Measurements from ENCODE around the gene F11.

The F11 gene

DNA sequence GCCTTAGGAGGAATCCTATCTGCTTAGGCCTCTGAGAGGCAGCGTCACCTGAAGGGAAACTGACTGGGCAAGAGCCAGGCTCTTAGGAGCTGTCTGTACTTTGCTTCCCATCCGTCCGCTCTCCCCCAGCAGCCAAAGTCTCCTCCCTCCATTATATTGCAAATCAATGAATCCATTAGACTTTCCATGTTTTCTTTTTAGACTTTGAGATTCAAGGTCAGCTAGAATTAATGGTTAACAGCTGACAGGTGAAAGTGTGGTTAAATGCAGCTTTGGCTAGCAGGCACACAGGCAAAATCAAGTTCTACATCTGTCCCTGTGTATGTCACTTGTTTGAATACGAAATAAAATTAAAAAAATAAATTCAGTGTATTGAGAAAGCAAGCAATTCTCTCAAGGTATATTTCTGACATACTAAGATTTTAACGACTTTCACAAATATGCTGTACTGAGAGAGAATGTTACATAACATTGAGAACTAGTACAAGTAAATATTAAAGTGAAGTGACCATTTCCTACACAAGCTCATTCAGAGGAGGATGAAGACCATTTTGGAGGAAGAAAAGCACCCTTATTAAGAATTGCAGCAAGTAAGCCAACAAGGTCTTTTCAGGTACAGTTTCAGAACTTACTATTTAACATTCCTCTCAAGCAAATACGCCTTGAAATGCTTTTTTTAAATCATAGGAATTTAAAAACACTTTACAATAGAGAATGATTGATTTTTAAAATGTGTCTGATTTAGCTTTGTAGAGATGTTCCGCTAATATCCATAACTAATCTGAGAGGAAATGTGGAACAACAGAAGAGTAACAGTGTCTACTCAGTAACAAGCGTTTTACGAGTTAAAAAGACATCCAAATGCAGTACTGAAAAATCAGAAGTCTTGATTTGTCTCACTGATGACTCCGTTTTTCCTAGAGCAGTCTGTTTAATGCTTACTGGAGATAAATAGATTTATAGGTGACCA lies at the start of gene F11:
TSS of gene F11 (plus strand) at position 507 of the 970 bp plus-strand sequence. CDS start 948 bp downstream, outside the sequence.
- H3K4me1 ChIP-seq (ENCODE audit: insufficient read depth, low read length): no peaks in the 10 kb centered on the region
- no peaks in the 10 kb centered on the region for H3K27me3 ChIP-seq (ENCODE audit: control insufficient read depth in 1 of 2, insufficient read depth in 2 of 2, low read length in 2 of 2)
- H3K27ac ChIP-seq (ENCODE audit: low read depth, low read length): no peak within 1 kb of the TSS
- H3K4me3 ChIP-seq (ENCODE audit: low read depth in 1 of 2, low read length in 2 of 2): no peak within 1 kb of the TSS
- no peaks in the 10 kb centered on the region for H3K36me3 ChIP-seq (ENCODE audit: insufficient read depth, low read length)
- no peaks in the 10 kb centered on the region for H3K9me3 ChIP-seq (ENCODE audit: low read length)
- no peak within 1 kb of the TSS for H3K9ac ChIP-seq (ENCODE audit: low read length)

DNA sequence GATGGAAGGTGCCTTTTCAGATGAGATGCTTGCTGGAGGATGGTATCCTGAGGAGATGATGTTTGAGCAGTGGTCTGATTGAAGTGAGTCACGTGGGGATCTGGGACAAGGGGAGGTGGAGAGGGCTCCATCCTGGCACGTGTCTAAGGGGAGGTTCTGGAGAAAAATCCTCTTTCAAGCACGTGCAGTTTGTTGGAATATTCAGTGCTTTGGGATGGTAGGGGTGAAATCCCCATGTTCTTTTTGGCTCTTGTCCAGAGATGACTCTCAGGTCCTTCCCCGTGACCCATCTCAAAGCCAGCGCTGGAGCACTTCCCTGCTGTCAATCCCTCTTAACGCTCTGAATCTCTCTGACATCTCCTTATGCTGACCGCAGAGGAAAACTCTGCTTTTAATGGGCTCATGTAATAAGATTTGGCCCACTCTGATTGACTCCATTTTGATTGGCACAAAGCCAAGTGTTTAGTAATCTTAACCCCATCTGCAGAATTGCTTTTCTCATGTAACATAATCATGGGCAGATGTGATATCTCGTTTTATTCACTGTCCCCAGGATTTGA lies 49.4 kb upstream of the F11 start:
- no peaks in the 10 kb centered on the region for H3K9me3 ChIP-seq (ENCODE audit: low read length)
- no peak overlapping the region for H3K9ac ChIP-seq (ENCODE audit: low read length)
- H3K36me3 ChIP-seq (ENCODE audit: insufficient read depth, low read length): no peaks in the 10 kb centered on the region
- H3K4me3 ChIP-seq (ENCODE audit: low read depth in 1 of 2, low read length in 2 of 2): no peak overlapping the region
- no peaks in the 10 kb centered on the region for H3K27me3 ChIP-seq (ENCODE audit: control insufficient read depth in 1 of 2, insufficient read depth in 2 of 2, low read length in 2 of 2)
- no peak overlapping the region for H3K27ac ChIP-seq (ENCODE audit: low read depth, low read length)
- no peaks in the 10 kb centered on the region for H3K4me1 ChIP-seq (ENCODE audit: insufficient read depth, low read length)

DNA sequence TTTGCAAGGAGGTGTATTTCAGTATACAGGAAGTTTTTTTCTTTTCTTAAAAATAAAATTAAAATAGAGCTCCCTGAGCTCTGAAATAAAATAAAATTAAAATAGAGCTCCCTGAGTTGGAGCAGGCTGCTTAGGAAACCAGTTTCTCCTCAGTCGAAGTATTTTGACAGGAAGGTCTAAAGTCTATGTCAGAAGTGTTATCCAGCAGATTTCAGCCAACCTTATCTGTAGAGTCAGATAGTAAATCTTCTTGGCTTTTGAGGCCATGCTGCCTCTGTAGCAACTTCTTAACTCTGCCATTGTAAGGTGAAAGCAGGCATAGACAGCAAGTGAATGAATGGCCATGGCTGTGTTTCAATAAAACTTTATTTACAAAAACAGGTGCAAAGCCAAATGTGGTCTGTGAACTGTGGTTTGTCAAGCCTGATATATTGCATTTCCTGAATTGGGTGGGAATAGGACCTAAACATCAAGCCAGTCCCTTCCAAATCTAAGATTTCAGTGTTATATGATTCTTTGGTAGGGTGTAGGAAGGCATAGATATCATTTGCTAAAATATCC lies 48.2 kb upstream of the F11 start:
- no peaks in the 10 kb centered on the region for H3K9me3 ChIP-seq (ENCODE audit: low read length)

DNA sequence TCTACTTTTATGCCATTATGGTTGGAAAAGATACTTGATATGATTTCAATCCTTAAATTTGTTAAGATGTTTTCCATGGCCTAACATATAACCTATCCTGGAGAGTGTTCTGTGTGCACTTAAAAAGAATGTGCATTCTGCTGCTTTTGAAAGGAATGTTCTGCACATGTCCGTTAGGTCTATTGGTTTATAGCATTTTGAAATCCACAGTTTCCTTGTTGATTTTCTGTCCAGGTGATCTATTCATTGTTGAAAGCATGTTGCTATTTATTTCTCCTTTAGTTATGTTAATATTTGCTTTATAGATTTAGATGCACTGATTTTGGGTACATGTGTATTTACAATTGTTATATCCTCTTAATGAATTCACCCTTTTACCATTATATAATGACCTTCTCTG lies 44.4 kb upstream of the F11 start:
- Histone ChIP-seq H3K4me1 (ENCODE audit: insufficient read depth, low read length) (no peaks in the 10 kb centered on the region), H3K27ac (ENCODE audit: low read depth, low read length) (no peak overlapping the region), H3K9me3 (ENCODE audit: low read length) (no peaks in the 10 kb centered on the region)

More for the DNA sequence above, 48.2 kb upstream of the F11 start:
- H3K27ac ChIP-seq (ENCODE audit: low read depth, low read length): no peak overlapping the region
- no peaks in the 10 kb centered on the region for H3K36me3 ChIP-seq (ENCODE audit: insufficient read depth, low read length)
- no peak overlapping the region for H3K9ac ChIP-seq (ENCODE audit: low read length)
- no peak overlapping the region for H3K4me3 ChIP-seq (ENCODE audit: low read depth in 1 of 2, low read length in 2 of 2)
- H3K4me1 ChIP-seq (ENCODE audit: insufficient read depth, low read length): no peaks in the 10 kb centered on the region
- no peaks in the 10 kb centered on the region for H3K27me3 ChIP-seq (ENCODE audit: control insufficient read depth in 1 of 2, insufficient read depth in 2 of 2, low read length in 2 of 2)

DNA sequence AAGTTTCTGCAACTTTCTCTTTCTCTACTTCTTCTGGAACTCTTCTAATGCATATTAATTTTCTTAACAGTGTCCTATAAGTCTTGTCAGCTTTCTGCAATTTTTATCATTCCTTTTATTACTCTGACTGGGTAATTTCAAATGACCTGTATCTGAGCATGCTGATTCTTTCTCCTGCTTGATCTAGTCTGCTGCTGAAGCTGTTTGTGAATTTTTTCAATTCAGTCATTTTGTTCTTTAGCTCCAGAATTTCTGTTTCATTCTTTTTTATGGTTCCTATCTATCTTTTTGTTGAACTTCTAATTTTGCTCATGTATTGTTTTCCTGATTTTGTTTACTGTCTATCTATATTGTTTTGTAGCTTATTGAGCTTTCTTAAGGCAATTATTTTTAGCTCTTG lies 40.1 kb upstream of the F11 start:
- Histone ChIP-seq H3K9me3 (ENCODE audit: low read length) (no peaks in the 10 kb centered on the region), H3K27ac (ENCODE audit: low read depth, low read length) (no peak overlapping the region), H3K4me3 (ENCODE audit: low read depth in 1 of 2, low read length in 2 of 2) (no peak overlapping the region), H3K27me3 (ENCODE audit: control insufficient read depth in 1 of 2, insufficient read depth in 2 of 2, low read length in 2 of 2) (no peaks in the 10 kb centered on the region), H3K9ac (ENCODE audit: low read length) (no peak overlapping the region), H3K4me1 (ENCODE audit: insufficient read depth, low read length) (peaks cover 6% of the 10 kb centered on the region), H3K36me3 (ENCODE audit: insufficient read depth, low read length) (no peaks in the 10 kb centered on the region)

More for the DNA sequence above, 44.4 kb upstream of the F11 start:
- H3K27me3 ChIP-seq (ENCODE audit: control insufficient read depth in 1 of 2, insufficient read depth in 2 of 2, low read length in 2 of 2): no peaks in the 10 kb centered on the region
- no peak overlapping the region for H3K4me3 ChIP-seq (ENCODE audit: low read depth in 1 of 2, low read length in 2 of 2)
- no peaks in the 10 kb centered on the region for H3K36me3 ChIP-seq (ENCODE audit: insufficient read depth, low read length)
- no peak overlapping the region for H3K9ac ChIP-seq (ENCODE audit: low read length)

- no peak overlapping the region for H3K27ac ChIP-seq (ENCODE audit: low read depth, low read length)
Observed at GRCh38 chr4:186226521-186227189, 39.3 kb upstream of the F11 start.

GRCh38 chr4:186227221-186227620 lies 38.8 kb upstream of the F11 start, which contains the start of gene KLKB1:
KLKB1 (plus strand) TSS chr4:186227507; CDS start chr4:186228196, 689 bp downstream.
- Histone ChIP-seq H3K9ac (ENCODE audit: low read length) (peak within 1 kb of the TSS; percentile 5), H3K4me1 (ENCODE audit: insufficient read depth, low read length) (peaks cover 6% of the 10 kb centered on the region), H3K27me3 (ENCODE audit: control insufficient read depth in 1 of 2, insufficient read depth in 2 of 2, low read length in 2 of 2) (no peaks in the 10 kb centered on the region), H3K27ac (ENCODE audit: low read depth, low read length) (no peak within 1 kb of the TSS), H3K9me3 (ENCODE audit: low read length) (no peaks in the 10 kb centered on the region), H3K4me3 (ENCODE audit: low read depth in 1 of 2, low read length in 2 of 2) (peak within 1 kb of the TSS in 1 of 2 donors; percentile 43), H3K36me3 (ENCODE audit: insufficient read depth, low read length) (no peaks in the 10 kb centered on the region)

More at GRCh38 chr4:186226521-186227189, 39.3 kb upstream of the F11 start:
- H3K36me3 ChIP-seq (ENCODE audit: insufficient read depth, low read length): no peaks in the 10 kb centered on the region
- no peak overlapping the region for H3K4me3 ChIP-seq (ENCODE audit: low read depth in 1 of 2, low read length in 2 of 2)
- H3K4me1 ChIP-seq (ENCODE audit: insufficient read depth, low read length): peaks cover 6% of the 10 kb centered on the region
- H3K27me3 ChIP-seq (ENCODE audit: control insufficient read depth in 1 of 2, insufficient read depth in 2 of 2, low read length in 2 of 2): no peaks in the 10 kb centered on the region
- H3K9me3 ChIP-seq (ENCODE audit: low read length): no peaks in the 10 kb centered on the region
- H3K9ac ChIP-seq (ENCODE audit: low read length): no peak overlapping the region

DNA sequence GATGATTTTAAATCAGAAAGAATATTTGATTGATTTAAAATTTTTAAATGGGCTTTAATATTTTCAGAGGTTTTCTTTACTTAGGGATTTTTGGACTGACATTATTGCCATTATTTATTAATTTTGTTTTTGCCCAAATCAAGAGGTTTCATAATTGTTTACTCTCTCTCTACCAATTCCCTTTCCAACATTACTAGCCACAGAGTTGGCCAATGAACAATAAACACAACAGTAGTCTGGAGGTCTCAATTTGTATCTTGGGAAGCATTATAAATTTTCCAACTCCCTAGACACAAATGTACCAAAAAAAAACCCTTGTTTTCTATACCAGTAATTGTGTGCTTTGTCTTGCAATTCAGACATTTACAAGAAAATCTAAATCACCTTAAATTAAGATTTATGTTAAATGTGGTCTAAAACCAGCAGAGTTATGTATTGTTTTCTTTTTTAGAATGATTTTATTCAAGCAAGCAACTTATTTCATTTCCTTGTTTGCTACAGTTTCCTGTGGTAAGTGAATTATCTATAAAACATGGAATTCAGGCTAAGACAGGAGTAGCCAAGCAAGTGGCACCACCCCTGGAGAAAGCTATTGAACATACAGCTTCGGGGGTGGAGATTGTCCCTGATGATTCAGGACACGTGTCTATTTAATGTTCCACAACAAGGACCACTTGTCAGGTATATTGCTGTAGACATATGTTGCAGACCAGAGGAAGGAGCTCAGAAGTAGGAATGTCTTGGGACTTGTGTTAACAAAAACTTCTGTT lies 38.1 kb upstream of the F11 start:
- peaks cover 6% of the 10 kb centered on the region for H3K4me1 ChIP-seq (ENCODE audit: insufficient read depth, low read length)
- no peak overlapping the region for H3K27ac ChIP-seq (ENCODE audit: low read depth, low read length)
- H3K9ac ChIP-seq (ENCODE audit: low read length): peak overlapping the region; percentile 5
- H3K9me3 ChIP-seq (ENCODE audit: low read length): no peaks in the 10 kb centered on the region
- H3K27me3 ChIP-seq (ENCODE audit: control insufficient read depth in 1 of 2, insufficient read depth in 2 of 2, low read length in 2 of 2): no peaks in the 10 kb centered on the region
- peak overlapping the region in 1 of 2 donors; percentile 43 for H3K4me3 ChIP-seq (ENCODE audit: low read depth in 1 of 2, low read length in 2 of 2)
- H3K36me3 ChIP-seq (ENCODE audit: insufficient read depth, low read length): no peaks in the 10 kb centered on the region

GRCh38 chr4:186228514-186228894 lies 37.5 kb upstream of the F11 start:
- Histone ChIP-seq H3K27ac (ENCODE audit: low read depth, low read length) (no peak overlapping the region), H3K4me3 (ENCODE audit: low read depth in 1 of 2, low read length in 2 of 2) (peak overlapping the region; percentile 14 to 43), H3K9me3 (ENCODE audit: low read length) (no peaks in the 10 kb centered on the region), H3K27me3 (ENCODE audit: control insufficient read depth in 1 of 2, insufficient read depth in 2 of 2, low read length in 2 of 2) (no peaks in the 10 kb centered on the region), H3K9ac (ENCODE audit: low read length) (peak overlapping the region; percentile 5), H3K4me1 (ENCODE audit: insufficient read depth, low read length) (peaks cover 6% of the 10 kb centered on the region), H3K36me3 (ENCODE audit: insufficient read depth, low read length) (no peaks in the 10 kb centered on the region)

- H3K36me3 ChIP-seq (ENCODE audit: insufficient read depth, low read length): peaks cover 3% of the 10 kb centered on the region
- H3K27ac ChIP-seq (ENCODE audit: low read depth, low read length): no peak overlapping the region
- no peaks in the 10 kb centered on the region for H3K27me3 ChIP-seq (ENCODE audit: control insufficient read depth in 1 of 2, insufficient read depth in 2 of 2, low read length in 2 of 2)
- no peaks in the 10 kb centered on the region for H3K4me1 ChIP-seq (ENCODE audit: insufficient read depth, low read length)
- H3K9ac ChIP-seq (ENCODE audit: low read length): no peak overlapping the region
- H3K9me3 ChIP-seq (ENCODE audit: low read length): no peaks in the 10 kb centered on the region
- H3K4me3 ChIP-seq (ENCODE audit: low read depth in 1 of 2, low read length in 2 of 2): no peak overlapping the region
Observed at GRCh38 chr4:186234367-186234766, 31.6 kb upstream of the F11 start.

Data from muscle layer of colon (tissue), 2 donors.